WTC11 (cell line): ENCODE measurements around the gene SEC14L6. TPM values are rescaled to one million over a fixed set of nuclear protein-coding genes. Genes with fewer than 3 reads are reported as not detected.

Experiments
- ATAC-seq: fragments of 200-7000 bp; cut with Tn5 transposase; 2 replicates; pipeline ENCODE4 v1.10.0; 2021; ENCODE audit warnings: mild to moderate bottlenecking, moderate library complexity
- CTCF ChIA-PET: fragments of 300-600 bp; sonication (Branson Sonifier 250); formaldehyde crosslinking; loops from one replicate; lab custom pipeline; 2021; ENCODE audit warnings: antibody characterized with exemption; lab: Charles Lee
- POLR2A ChIA-PET: fragments of 350-600 bp; sonication (Branson Sonifier 250); formaldehyde crosslinking; loops from one replicate; lab custom pipeline; 2021; ENCODE audit warnings: antibody characterized with exemption; lab: Charles Lee
- DNase-seq: peaks from one replicate; pipeline ENCODE4 v3.0.0; 2021; ENCODE audit warnings: low spot score
- H3K27ac Mint-ChIP-seq: 2 replicates; pipeline ENCODE4 v1.8.0; 2021; ENCODE audit warnings: mixed read lengths
- H3K27me3 Mint-ChIP-seq: 2 replicates; pipeline ENCODE4 v1.8.0; 2021; ENCODE audit warnings: low read depth, mild to moderate bottlenecking, moderate library complexity, mixed read lengths
- H3K36me3 Mint-ChIP-seq: 2 replicates; pipeline ENCODE4 v1.8.0; 2021; ENCODE audit warnings: mixed read lengths
- H3K4me1 Mint-ChIP-seq: 2 replicates; pipeline ENCODE4 v1.8.0; 2022; ENCODE audit warnings: mixed read lengths
- H3K4me3 Mint-ChIP-seq: 2 replicates; pipeline ENCODE4 v1.8.0; 2021; ENCODE audit warnings: mild to moderate bottlenecking, moderate library complexity, mixed read lengths
- H3K9me3 Mint-ChIP-seq: 2 replicates; pipeline ENCODE4 v1.8.0; 2021; ENCODE audit warnings: mixed read lengths
- ATF3 ChIP-seq: sonication (generic); formaldehyde crosslinking; conservative IDR thresholded peaks from 2 replicates; pipeline ENCODE4 v1.8.1; 2022; ENCODE audit warnings: mild to moderate bottlenecking, missing genetic modification reagents
- CBFB ChIP-seq: sonication (generic); formaldehyde crosslinking; IDR thresholded peaks from 2 replicates; pipeline ENCODE4 v1.8.1; 2022; ENCODE audit warnings: mild to moderate bottlenecking, low read depth, missing genetic modification reagents
- FOXK1 ChIP-seq: sonication (generic); formaldehyde crosslinking; IDR thresholded peaks from 2 replicates; pipeline ENCODE4 v1.8.0; 2022; ENCODE audit warnings: mild to moderate bottlenecking, moderate library complexity, missing genetic modification reagents
- FOXP1 ChIP-seq: sonication (generic); formaldehyde crosslinking; IDR thresholded peaks from 2 replicates; pipeline ENCODE4 v1.8.0; 2022; ENCODE audit warnings: missing genetic modification reagents, mild to moderate bottlenecking, moderate library complexity, borderline replicate concordance
- HMGA2 ChIP-seq: fragments of 250-450 bp; sonication (Bioruptor Pico); IDR thresholded peaks from 2 replicates; pipeline ENCODE4 v1.4.0; 2021; ENCODE audit warnings: mild to moderate bottlenecking, moderate library complexity
- IRF2 ChIP-seq: sonication (generic); formaldehyde crosslinking; IDR thresholded peaks from 2 replicates; pipeline ENCODE4 v1.8.0; 2022; ENCODE audit warnings: low read depth, missing genetic modification reagents, borderline replicate concordance
- JUN ChIP-seq: sonication (generic); formaldehyde crosslinking; IDR thresholded peaks from 2 replicates; pipeline ENCODE4 v1.8.0; 2023; ENCODE audit warnings: mild to moderate bottlenecking, missing genetic modification reagents
- KAT7 ChIP-seq: sonication (generic); formaldehyde crosslinking; IDR thresholded peaks from 2 replicates; pipeline ENCODE4 v1.8.1; 2023; ENCODE audit warnings: missing genetic modification reagents, mild to moderate bottlenecking, borderline replicate concordance
- NFYB ChIP-seq: sonication (generic); formaldehyde crosslinking; conservative IDR thresholded peaks from 2 replicates; pipeline ENCODE4 v1.8.0; 2022; ENCODE audit warnings: low read depth, missing genetic modification reagents
- NR1H2 ChIP-seq: sonication (generic); formaldehyde crosslinking; IDR thresholded peaks from 2 replicates; pipeline ENCODE4 v1.9.0; 2021; ENCODE audit warnings: mild to moderate bottlenecking, moderate library complexity, missing genetic modification reagents
- OVOL2 ChIP-seq: fragments of 250-450 bp; sonication (Bioruptor Pico); IDR thresholded peaks from 2 replicates; pipeline ENCODE4 v1.9.0; 2021; ENCODE audit warnings: mild to moderate bottlenecking, borderline replicate concordance
- RORB ChIP-seq: fragments of 250-450 bp; sonication (Bioruptor Pico); IDR thresholded peaks from 2 replicates; pipeline ENCODE4 v1.9.0; 2021; ENCODE audit warnings: mild to moderate bottlenecking
- TEAD4 ChIP-seq: sonication (generic); formaldehyde crosslinking; IDR thresholded peaks from 2 replicates; pipeline ENCODE4 v1.8.0; 2022; ENCODE audit warnings: mild to moderate bottlenecking, missing genetic modification reagents
- ZBTB21 ChIP-seq: sonication (generic); formaldehyde crosslinking; IDR thresholded peaks from 2 replicates; pipeline ENCODE4 v1.8.1; 2023; ENCODE audit warnings: mild to moderate bottlenecking, missing genetic modification reagents, borderline replicate concordance
- ZNF232 ChIP-seq: sonication (generic); formaldehyde crosslinking; IDR thresholded peaks from 2 replicates; pipeline ENCODE4 v1.8.0; 2022; ENCODE audit warnings: mild to moderate bottlenecking, missing genetic modification reagents
- ZNF396 ChIP-seq: fragments of 250-450 bp; sonication (Bioruptor Pico); IDR thresholded peaks from 2 replicates; pipeline ENCODE4 v1.8.0; 2021; ENCODE audit warnings: mild to moderate bottlenecking, moderate library complexity, borderline replicate concordance
- ZNF423 ChIP-seq: fragments of 250-450 bp; sonication (Bioruptor Pico); IDR thresholded peaks from 2 replicates; pipeline ENCODE4 v2.1.2; 2022; ENCODE audit warnings: mild to moderate bottlenecking, moderate library complexity
- total RNA-seq: library from RNA; stranded (reverse); gene quantifications from 3 replicates; pipeline ENCODE4 v1.2.3, GENCODE V29; 2021
- TF ChIP-seq, protein P1 (sequence below): sonication (generic); formaldehyde crosslinking; IDR thresholded peaks from 2 replicates; pipeline ENCODE4 v1.8.1; 2022; ENCODE audit warnings: missing genetic modification reagents, borderline replicate concordance
- TF ChIP-seq, protein P2 (sequence below): sonication (generic); formaldehyde crosslinking; IDR thresholded peaks from 2 replicates; pipeline ENCODE4 v1.8.0; 2022; ENCODE audit warnings: mild to moderate bottlenecking, missing genetic modification reagents
- TF ChIP-seq, protein P3 (sequence below): sonication (generic); formaldehyde crosslinking; IDR thresholded peaks from 2 replicates; pipeline ENCODE4 v1.8.1; 2022; ENCODE audit warnings: low read depth, missing genetic modification reagents, borderline replicate concordance
- TF ChIP-seq, protein P4 (sequence below): fragments of 250-450 bp; sonication (Bioruptor Pico); IDR thresholded peaks from 2 replicates; pipeline ENCODE4 v1.9.0; 2021; ENCODE audit warnings: mild to moderate bottlenecking
- TF ChIP-seq, protein P5 (sequence below): sonication (generic); formaldehyde crosslinking; IDR thresholded peaks from 2 replicates; pipeline ENCODE4 v1.8.1; 2023; ENCODE audit warnings: mild to moderate bottlenecking, missing genetic modification reagents, borderline replicate concordance

SEC14L6 gene
- total RNA-seq, 1 experiment from 2014 or later = 1.6 TPM

DNA sequence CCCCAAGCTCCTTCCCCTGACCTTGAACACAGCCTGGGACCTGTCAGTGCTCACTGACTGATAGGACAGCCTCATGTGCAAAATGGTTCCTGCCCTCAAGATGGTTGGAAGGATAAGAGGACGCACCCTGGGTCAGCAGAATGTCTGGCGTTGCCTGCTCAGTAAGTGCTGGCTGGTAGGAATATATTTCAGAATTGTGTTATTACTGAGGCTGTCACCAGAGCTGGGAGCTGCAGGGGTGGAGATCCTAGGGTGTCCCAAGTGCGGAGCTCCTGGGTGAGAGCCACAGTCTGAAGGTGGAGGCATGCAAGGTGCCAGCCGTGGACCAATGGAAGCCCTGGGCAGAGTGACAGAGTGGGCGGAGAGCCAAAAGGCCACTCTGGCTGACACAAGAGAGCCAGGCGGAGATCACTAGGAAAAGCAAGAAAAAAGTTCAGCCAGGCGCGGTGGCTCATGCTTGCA, 40.0 kb downstream of the SEC14L6 start (continued):
- TF ChIP-seq, protein P1, sequence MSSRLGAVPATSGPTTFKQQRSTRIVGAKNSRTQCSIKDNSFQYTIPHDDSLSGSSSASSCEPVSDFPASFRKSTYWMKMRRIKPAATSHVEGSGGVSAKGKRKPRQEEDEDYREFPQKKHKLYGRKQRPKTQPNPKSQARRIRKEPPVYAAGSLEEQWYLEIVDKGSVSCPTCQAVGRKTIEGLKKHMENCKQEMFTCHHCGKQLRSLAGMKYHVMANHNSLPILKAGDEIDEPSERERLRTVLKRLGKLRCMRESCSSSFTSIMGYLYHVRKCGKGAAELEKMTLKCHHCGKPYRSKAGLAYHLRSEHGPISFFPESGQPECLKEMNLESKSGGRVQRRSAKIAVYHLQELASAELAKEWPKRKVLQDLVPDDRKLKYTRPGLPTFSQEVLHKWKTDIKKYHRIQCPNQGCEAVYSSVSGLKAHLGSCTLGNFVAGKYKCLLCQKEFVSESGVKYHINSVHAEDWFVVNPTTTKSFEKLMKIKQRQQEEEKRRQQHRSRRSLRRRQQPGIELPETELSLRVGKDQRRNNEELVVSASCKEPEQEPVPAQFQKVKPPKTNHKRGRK (CRISPR knock-in tag) = no peak
- TF ChIP-seq NR1H2 (CRISPR knock-in tag) (no peak), HMGA2 (CRISPR knock-in tag) (no peak)

DNA sequence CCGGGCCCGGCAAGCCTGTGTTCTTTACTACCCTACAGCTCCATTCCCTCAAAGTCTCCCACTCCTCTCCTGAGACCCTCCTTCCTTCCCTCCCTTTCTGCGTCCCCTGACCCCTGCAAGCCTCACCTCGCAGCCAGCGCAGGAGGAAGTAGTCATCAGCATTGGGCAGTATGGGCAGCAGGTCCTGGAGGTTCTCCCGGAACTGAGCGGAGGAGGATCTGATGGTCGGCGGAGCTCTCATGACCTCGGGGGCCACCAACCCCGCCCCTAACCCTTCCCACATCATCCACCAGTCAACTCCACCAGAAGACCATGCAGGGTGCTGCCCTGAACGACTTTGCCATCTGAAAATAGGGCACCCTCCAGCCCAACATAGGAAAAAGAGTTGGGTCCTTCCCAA, 43.0 kb downstream of the SEC14L6 start:
- no peak for DNase-seq
- no peaks in the 10 kb centered on the region for H3K9me3 Mint-ChIP-seq
- no peaks in the 10 kb centered on the region for H3K4me1 Mint-ChIP-seq
- H3K27ac Mint-ChIP-seq = no peak overlapping the region
- no peak overlapping the region for H3K4me3 Mint-ChIP-seq
- POLR2A ChIA-PET = no interaction called here
- TF ChIP-seq CBFB (no peak), FOXP1 (no peak), ZNF232 (CRISPR knock-in tag) (no peak), TEAD4 (CRISPR knock-in tag) (no peak), KAT7 (CRISPR knock-in tag) (no peak)
- TF ChIP-seq, all 79 proteins: peak for 0
- ATAC-seq = no peak
- CTCF ChIA-PET = interaction anchor here (1.2 kb wide), 1 partner anchor 131 kb away, joined by 3 read pairs; no protein-coding TSS in a partner anchor
- Mint-ChIP-seq H3K27me3 (peaks cover 9% of the 10 kb centered on the region), H3K36me3 (no peaks in the 10 kb centered on the region)

- ChIA-PET CTCF (interaction anchor here (0.6 to 1.2 kb wide), 2 partner anchors 132 to 700 kb away, joined by 3 read pairs; no protein-coding TSS in a partner anchor), POLR2A (no interaction called here)
- no peak for ATAC-seq
- Mint-ChIP-seq H3K9me3 (no peaks in the 10 kb centered on the region), H3K4me1 (no peaks in the 10 kb centered on the region), H3K4me3 (no peak overlapping the region), H3K27me3 (peaks cover 9% of the 10 kb centered on the region)
- DNase-seq = no peak
- TF ChIP-seq, protein P1 (CRISPR knock-in tag) = no peak
- no peak for TF ChIP-seq ZNF232 (CRISPR knock-in tag)
- TF ChIP-seq ATF3 (CRISPR knock-in tag) = no peak
- no peak for TF ChIP-seq RORB (CRISPR knock-in tag)
- TF ChIP-seq ZNF423 = no peak
- TF ChIP-seq HMGA2 (CRISPR knock-in tag) = no peak
- TF ChIP-seq, protein P2, sequence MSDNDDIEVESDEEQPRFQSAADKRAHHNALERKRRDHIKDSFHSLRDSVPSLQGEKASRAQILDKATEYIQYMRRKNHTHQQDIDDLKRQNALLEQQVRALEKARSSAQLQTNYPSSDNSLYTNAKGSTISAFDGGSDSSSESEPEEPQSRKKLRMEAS = no peak
- no peak for TF ChIP-seq ZBTB21 (CRISPR knock-in tag)
- TF ChIP-seq, all 79 proteins: peak for 0
- Mint-ChIP-seq H3K36me3 (no peaks in the 10 kb centered on the region), H3K27ac (no peak overlapping the region)
Observed at GRCh38 chr22:30502911-30503310, 43.6 kb downstream of the SEC14L6 start.

DNA sequence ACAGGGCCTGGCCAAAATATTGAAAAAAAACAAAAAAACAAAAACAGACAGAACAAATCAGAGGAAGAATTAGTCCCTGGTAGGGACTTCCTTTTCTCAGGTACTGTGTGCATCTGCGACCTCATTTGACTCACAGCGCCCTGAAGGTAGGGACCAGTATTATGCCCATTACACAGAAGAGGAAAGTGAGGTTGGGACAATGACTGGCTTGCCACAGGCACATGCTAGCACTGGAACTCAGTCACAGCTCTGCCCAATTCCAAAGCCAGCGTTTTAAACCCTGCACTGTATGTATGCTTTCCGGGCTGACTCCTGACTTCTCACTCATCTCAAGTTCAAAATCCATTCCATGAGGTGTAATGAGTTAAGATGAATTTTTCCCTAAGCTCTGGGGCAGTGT, 44.4 kb downstream of the SEC14L6 start:
- CTCF ChIA-PET = no interaction called here
- Mint-ChIP-seq H3K27me3 (peaks cover 9% of the 10 kb centered on the region), H3K27ac (no peak overlapping the region), H3K4me1 (no peaks in the 10 kb centered on the region), H3K36me3 (no peaks in the 10 kb centered on the region), H3K4me3 (no peak overlapping the region), H3K9me3 (no peaks in the 10 kb centered on the region)
- POLR2A ChIA-PET = no interaction called here
- no peak for DNase-seq
- ATAC-seq = no peak
- no peak for TF ChIP-seq JUN
- TF ChIP-seq FOXK1 (CRISPR knock-in tag) = no peak
- TF ChIP-seq OVOL2 (CRISPR knock-in tag) = no peak
- TF ChIP-seq ZNF396 (CRISPR knock-in tag) = no peak
- TF ChIP-seq, protein P3, sequence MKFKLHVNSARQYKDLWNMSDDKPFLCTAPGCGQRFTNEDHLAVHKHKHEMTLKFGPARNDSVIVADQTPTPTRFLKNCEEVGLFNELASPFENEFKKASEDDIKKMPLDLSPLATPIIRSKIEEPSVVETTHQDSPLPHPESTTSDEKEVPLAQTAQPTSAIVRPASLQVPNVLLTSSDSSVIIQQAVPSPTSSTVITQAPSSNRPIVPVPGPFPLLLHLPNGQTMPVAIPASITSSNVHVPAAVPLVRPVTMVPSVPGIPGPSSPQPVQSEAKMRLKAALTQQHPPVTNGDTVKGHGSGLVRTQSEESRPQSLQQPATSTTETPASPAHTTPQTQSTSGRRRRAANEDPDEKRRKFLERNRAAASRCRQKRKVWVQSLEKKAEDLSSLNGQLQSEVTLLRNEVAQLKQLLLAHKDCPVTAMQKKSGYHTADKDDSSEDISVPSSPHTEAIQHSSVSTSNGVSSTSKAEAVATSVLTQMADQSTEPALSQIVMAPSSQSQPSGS (CRISPR knock-in tag) = no peak
- TF ChIP-seq NFYB (CRISPR knock-in tag) = no peak
- TF ChIP-seq IRF2 = no peak
- TF ChIP-seq ZNF232 (CRISPR knock-in tag) = no peak
- TF ChIP-seq, protein P4, sequence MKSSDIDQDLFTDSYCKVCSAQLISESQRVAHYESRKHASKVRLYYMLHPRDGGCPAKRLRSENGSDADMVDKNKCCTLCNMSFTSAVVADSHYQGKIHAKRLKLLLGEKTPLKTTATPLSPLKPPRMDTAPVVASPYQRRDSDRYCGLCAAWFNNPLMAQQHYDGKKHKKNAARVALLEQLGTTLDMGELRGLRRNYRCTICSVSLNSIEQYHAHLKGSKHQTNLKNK (CRISPR knock-in tag) = no peak
- TF ChIP-seq, protein P5, sequence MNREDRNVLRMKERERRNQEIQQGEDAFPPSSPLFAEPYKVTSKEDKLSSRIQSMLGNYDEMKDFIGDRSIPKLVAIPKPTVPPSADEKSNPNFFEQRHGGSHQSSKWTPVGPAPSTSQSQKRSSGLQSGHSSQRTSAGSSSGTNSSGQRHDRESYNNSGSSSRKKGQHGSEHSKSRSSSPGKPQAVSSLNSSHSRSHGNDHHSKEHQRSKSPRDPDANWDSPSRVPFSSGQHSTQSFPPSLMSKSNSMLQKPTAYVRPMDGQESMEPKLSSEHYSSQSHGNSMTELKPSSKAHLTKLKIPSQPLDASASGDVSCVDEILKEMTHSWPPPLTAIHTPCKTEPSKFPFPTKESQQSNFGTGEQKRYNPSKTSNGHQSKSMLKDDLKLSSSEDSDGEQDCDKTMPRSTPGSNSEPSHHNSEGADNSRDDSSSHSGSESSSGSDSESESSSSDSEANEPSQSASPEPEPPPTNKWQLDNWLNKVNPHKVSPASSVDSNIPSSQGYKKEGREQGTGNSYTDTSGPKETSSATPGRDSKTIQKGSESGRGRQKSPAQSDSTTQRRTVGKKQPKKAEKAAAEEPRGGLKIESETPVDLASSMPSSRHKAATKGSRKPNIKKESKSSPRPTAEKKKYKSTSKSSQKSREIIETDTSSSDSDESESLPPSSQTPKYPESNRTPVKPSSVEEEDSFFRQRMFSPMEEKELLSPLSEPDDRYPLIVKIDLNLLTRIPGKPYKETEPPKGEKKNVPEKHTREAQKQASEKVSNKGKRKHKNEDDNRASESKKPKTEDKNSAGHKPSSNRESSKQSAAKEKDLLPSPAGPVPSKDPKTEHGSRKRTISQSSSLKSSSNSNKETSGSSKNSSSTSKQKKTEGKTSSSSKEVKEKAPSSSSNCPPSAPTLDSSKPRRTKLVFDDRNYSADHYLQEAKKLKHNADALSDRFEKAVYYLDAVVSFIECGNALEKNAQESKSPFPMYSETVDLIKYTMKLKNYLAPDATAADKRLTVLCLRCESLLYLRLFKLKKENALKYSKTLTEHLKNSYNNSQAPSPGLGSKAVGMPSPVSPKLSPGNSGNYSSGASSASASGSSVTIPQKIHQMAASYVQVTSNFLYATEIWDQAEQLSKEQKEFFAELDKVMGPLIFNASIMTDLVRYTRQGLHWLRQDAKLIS = no peak
